Measurements from ENCODE around the gene DHRS11. TPM values are rescaled to one million over a fixed set of nuclear protein-coding genes. Genes with fewer than 3 reads are reported as not detected.

DHRS11 gene
- total and polyA plus RNA-seq, 5 experiments from 2014 or later: 3.8 to 9.1 (median 5.5) TPM

- Mint-ChIP-seq H3K9me3 (no peaks in the 10 kb centered on the region), H3K4me3 (no peak overlapping the region), H3K27me3 (no peaks in the 10 kb centered on the region), H3K27ac (no peak overlapping the region), H3K36me3 (no peaks in the 10 kb centered on the region), H3K4me1 (peaks cover 0 to 8% (median 3%) of the 10 kb centered on the region in 4 donors)
- DNase-seq: no peak
- POLR2A ChIA-PET: no interaction called here
- no peak for ATAC-seq
Observed at GRCh38 chr17:36623281-36623680, 31.6 kb downstream of the DHRS11 start.

- no peaks in the 10 kb centered on the region for H3K9me3 Mint-ChIP-seq
- no peak overlapping the region for H3K27ac Mint-ChIP-seq
- ATAC-seq (no peak), DNase-seq (no peak)
- POLR2A ChIA-PET: no interaction called here
- no peaks in the 10 kb centered on the region for H3K27me3 Mint-ChIP-seq
- H3K4me3 Mint-ChIP-seq: no peak overlapping the region
- peaks cover 0 to 18% (median 5%) of the 10 kb centered on the region in 4 donors for H3K4me1 Mint-ChIP-seq
- H3K36me3 Mint-ChIP-seq: no peaks in the 10 kb centered on the region
Observed at GRCh38 chr17:36625188-36625587, 33.5 kb downstream of the DHRS11 start.

GRCh38 chr17:36627101-36627500, 35.4 kb downstream of the DHRS11 start:
- peaks cover 0 to 10% (median 3%) of the 10 kb centered on the region in 4 donors for H3K4me1 Mint-ChIP-seq
- POLR2A ChIA-PET: no interaction called here
- H3K4me3 Mint-ChIP-seq: no peak overlapping the region
- no peaks in the 10 kb centered on the region for H3K36me3 Mint-ChIP-seq
- ATAC-seq (no peak), DNase-seq (no peak)
- H3K27me3 Mint-ChIP-seq: peaks cover 0 to 5% (median 0%) of the 10 kb centered on the region in 5 donors
- H3K27ac Mint-ChIP-seq: no peak overlapping the region
- no peaks in the 10 kb centered on the region for H3K9me3 Mint-ChIP-seq

GRCh38 chr17:36628576-36628975, 36.9 kb downstream of the DHRS11 start:
- Mint-ChIP-seq H3K27me3 (peaks cover 0 to 20% (median 3%) of the 10 kb centered on the region in 5 donors), H3K36me3 (no peaks in the 10 kb centered on the region), H3K27ac (no peak overlapping the region), H3K4me3 (no peak overlapping the region), H3K9me3 (no peaks in the 10 kb centered on the region), H3K4me1 (peaks cover 0 to 10% (median 3%) of the 10 kb centered on the region in 4 donors)
- DNase-seq (no peak), ATAC-seq (no peak)
- POLR2A ChIA-PET: no interaction called here

GRCh38 chr17:36629252-36629847, 37.7 kb downstream of the DHRS11 start:
- POLR2A ChIA-PET: no interaction called here
- Mint-ChIP-seq H3K9me3 (no peaks in the 10 kb centered on the region), H3K27ac (no peak overlapping the region), H3K4me1 (peaks cover 0 to 10% (median 3%) of the 10 kb centered on the region in 4 donors), H3K4me3 (no peak overlapping the region), H3K27me3 (peaks cover 0 to 22% (median 3%) of the 10 kb centered on the region in 5 donors), H3K36me3 (no peaks in the 10 kb centered on the region)
- DNase-seq: peak; percentile 60 to 85 (median 72)
- ATAC-seq: peak; percentile 77 to 85

GRCh38 chr17:36629970-36630502, 38.4 kb downstream of the DHRS11 start:
- H3K27ac Mint-ChIP-seq: no peak overlapping the region
- H3K27me3 Mint-ChIP-seq: peaks cover 2 to 27% (median 4%) of the 10 kb centered on the region in 5 donors
- POLR2A ChIA-PET: no interaction called here
- H3K4me3 Mint-ChIP-seq: no peak overlapping the region
- DNase-seq: no peak
- no peaks in the 10 kb centered on the region for H3K36me3 Mint-ChIP-seq
- H3K9me3 Mint-ChIP-seq: no peaks in the 10 kb centered on the region
- no peak for ATAC-seq
- H3K4me1 Mint-ChIP-seq: peaks cover 0 to 10% (median 3%) of the 10 kb centered on the region in 4 donors

- H3K27me3 Mint-ChIP-seq: peaks cover 2 to 33% (median 6%) of the 10 kb centered on the region in 5 donors
- POLR2A ChIA-PET: no interaction called here
- no peak for ATAC-seq
- no peak for DNase-seq
- no peaks in the 10 kb centered on the region for H3K36me3 Mint-ChIP-seq
- no peak overlapping the region for H3K4me3 Mint-ChIP-seq
- no peak overlapping the region for H3K27ac Mint-ChIP-seq
- H3K9me3 Mint-ChIP-seq: no peaks in the 10 kb centered on the region
- peaks cover 0 to 10% (median 4%) of the 10 kb centered on the region in 4 donors for H3K4me1 Mint-ChIP-seq
Observed at GRCh38 chr17:36631022-36631421, 39.3 kb downstream of the DHRS11 start.

- H3K27ac Mint-ChIP-seq: peak overlapping the region in 1 of 10 donors; percentile 63
- peaks cover 0 to 17% (median 6%) of the 10 kb centered on the region in 4 donors for H3K4me1 Mint-ChIP-seq
- H3K4me3 Mint-ChIP-seq: no peak overlapping the region
- DNase-seq (no peak), ATAC-seq (no peak)
- H3K36me3 Mint-ChIP-seq: no peaks in the 10 kb centered on the region
- H3K9me3 Mint-ChIP-seq: no peaks in the 10 kb centered on the region
- POLR2A ChIA-PET: no interaction called here
- H3K27me3 Mint-ChIP-seq: peaks cover 2 to 41% (median 12%) of the 10 kb centered on the region in 5 donors
Observed at GRCh38 chr17:36632916-36633771, 41.5 kb downstream of the DHRS11 start.

- H3K27ac Mint-ChIP-seq: no peak overlapping the region
- DNase-seq: no peak
- peak overlapping the region in 4 of 10 donors; percentile 3 to 51 (median 17) for H3K4me3 Mint-ChIP-seq
- H3K36me3 Mint-ChIP-seq: peaks cover 2 to 6% (median 5%) of the 10 kb centered on the region in 3 donors
- POLR2A ChIA-PET: no interaction called here
- H3K4me1 Mint-ChIP-seq: peaks cover 12 to 29% (median 14%) of the 10 kb centered on the region in 4 donors
- H3K27me3 Mint-ChIP-seq: peaks cover 34 to 81% (median 53%) of the 10 kb centered on the region in 5 donors
- H3K9me3 Mint-ChIP-seq: no peaks in the 10 kb centered on the region
- ATAC-seq: no peak
Observed at GRCh38 chr17:36640346-36640745, 48.7 kb downstream of the DHRS11 start.

GRCh38 chr17:36640836-36641235, 49.2 kb downstream of the DHRS11 start:
- Mint-ChIP-seq H3K4me1 (peaks cover 12 to 29% (median 14%) of the 10 kb centered on the region in 4 donors), H3K27me3 (peaks cover 34 to 83% (median 56%) of the 10 kb centered on the region in 5 donors), H3K4me3 (peak overlapping the region in 5 of 10 donors; percentile 3 to 95 (median 33)), H3K9me3 (no peaks in the 10 kb centered on the region), H3K27ac (no peak overlapping the region), H3K36me3 (peaks cover 2 to 6% (median 5%) of the 10 kb centered on the region in 3 donors)
- ATAC-seq (no peak), DNase-seq (no peak)
- POLR2A ChIA-PET: interaction anchor here (1.1 kb wide), 1 partner anchor 30 kb away, joined by 3 read pairs; no protein-coding TSS in a partner anchor

- Mint-ChIP-seq H3K27ac (peak overlapping the region in 1 of 10 donors; percentile 13), H3K4me1 (peaks cover 12 to 26% (median 14%) of the 10 kb centered on the region in 4 donors), H3K9me3 (no peaks in the 10 kb centered on the region), H3K4me3 (peak overlapping the region in 8 of 10 donors; percentile 22 to 97 (median 82)), H3K36me3 (peaks cover 2 to 6% (median 5%) of the 10 kb centered on the region in 3 donors), H3K27me3 (peaks cover 34 to 89% (median 59%) of the 10 kb centered on the region in 5 donors)
- DNase-seq (no peak), ATAC-seq (peak; percentile 8 to 35)
- POLR2A ChIA-PET: interaction anchor here (1.1 kb wide), 1 partner anchor 30 kb away, joined by 3 read pairs; no protein-coding TSS in a partner anchor
Observed at GRCh38 chr17:36641331-36641876, 49.7 kb downstream of the DHRS11 start.
